SU-DHL-6 (cell line): ENCODE results near the gene EEFSEC.

Experiments used
- H2AFZ ChIP-seq: fragments of 200-600 bp; sonication (generic); 2 replicates; pipeline ENCODE4 v1.6.1; 2014; ENCODE audit warnings: low read depth, mild to moderate bottlenecking, moderate library complexity, mixed read lengths, antibody characterized with exemption, low read length; ENCODE audit not compliant: severe bottlenecking
- H3F3A ChIP-seq: fragments of 200-600 bp; shearing (Covaris generic); 2 replicates; pipeline ENCODE4 v1.6.0; 2016; ENCODE audit warnings: antibody characterized with exemption, mild to moderate bottlenecking; ENCODE audit not compliant: insufficient read depth
- H3K27ac ChIP-seq: fragments of 200-600 bp; sonication (generic); 2 replicates; pipeline ENCODE4 v1.5.1; 2016; ENCODE audit warnings: low read depth, mild to moderate bottlenecking, low read length, moderate library complexity, mixed read lengths
- H3K27me3 ChIP-seq: fragments of 200-600 bp; sonication (generic), shearing (Covaris generic); 2 replicates; pipeline ENCODE4 v1.6.0; 2014; ENCODE audit warnings: mild to moderate bottlenecking, low read length
- H3K36me3 ChIP-seq: fragments of 200-600 bp; sonication (generic); 2 replicates; pipeline ENCODE4 v1.6.1; 2014; ENCODE audit warnings: mild to moderate bottlenecking, low read length, mixed read lengths
- H3K4me2 ChIP-seq: fragments of 300-600, 200-600 bp; shearing (Covaris generic), sonication (generic); 2 replicates; pipeline ENCODE4 v1.6.0; 2014; ENCODE audit warnings: low read length, low read depth, mild to moderate bottlenecking; ENCODE audit not compliant: poor library complexity, severe bottlenecking
- H3K4me3 ChIP-seq: fragments of 200-600 bp; sonication (generic); 2 replicates; pipeline ENCODE4 v1.5.1; 2014; ENCODE audit warnings: antibody characterized with exemption, low read length, mild to moderate bottlenecking, mixed read lengths; ENCODE audit not compliant: insufficient read depth, poor library complexity, severe bottlenecking
- H3K79me2 ChIP-seq: fragments of 200-600 bp; sonication (generic); 2 replicates; pipeline ENCODE4 v1.6.1; 2014; ENCODE audit warnings: mild to moderate bottlenecking, low read length, moderate library complexity; ENCODE audit not compliant: insufficient read depth
- H3K9ac ChIP-seq: fragments of 200-600 bp; sonication (generic); 2 replicates; pipeline ENCODE4 v1.7.0; 2014; ENCODE audit warnings: mild to moderate bottlenecking, low read length
- H3K9me2 ChIP-seq: fragments of 200-600 bp; sonication (generic); replicated peaks from 2 replicates; pipeline ENCODE4 v1.6.1; 2014; ENCODE audit warnings: low read length; ENCODE audit not compliant: insufficient read depth
- H3K9me3 ChIP-seq: fragments of 200-600 bp; sonication (generic); 2 replicates; pipeline ENCODE4 v1.6.1; 2014; ENCODE audit warnings: low read length, mixed read lengths; ENCODE audit not compliant: insufficient read depth
- H4K20me1 ChIP-seq: fragments of 200-600 bp; sonication (generic); 2 replicates; pipeline ENCODE4 v1.6.1; 2014; ENCODE audit warnings: low read depth, mild to moderate bottlenecking, antibody characterized with exemption, low read length, moderate library complexity, mixed read lengths
- CTCF ChIP-seq: fragments of 200-600 bp; sonication (generic); IDR thresholded peaks from one replicate; pipeline ENCODE4 v1.5.1; 2017; ENCODE audit warnings: antibody characterized with exemption, mild to moderate bottlenecking, low read length, moderate library complexity; ENCODE audit not compliant: insufficient read depth, poor library complexity, severe bottlenecking
- EZH2phosphoT487 ChIP-seq: fragments of 200-600 bp; sonication (generic), shearing (Covaris generic); conservative IDR thresholded peaks from 2 replicates; pipeline ENCODE4 v1.6.1; 2018; ENCODE audit warnings: mild to moderate bottlenecking, antibody characterized with exemption, low read length, moderate library complexity, mixed read lengths

Gene EEFSEC

DNA sequence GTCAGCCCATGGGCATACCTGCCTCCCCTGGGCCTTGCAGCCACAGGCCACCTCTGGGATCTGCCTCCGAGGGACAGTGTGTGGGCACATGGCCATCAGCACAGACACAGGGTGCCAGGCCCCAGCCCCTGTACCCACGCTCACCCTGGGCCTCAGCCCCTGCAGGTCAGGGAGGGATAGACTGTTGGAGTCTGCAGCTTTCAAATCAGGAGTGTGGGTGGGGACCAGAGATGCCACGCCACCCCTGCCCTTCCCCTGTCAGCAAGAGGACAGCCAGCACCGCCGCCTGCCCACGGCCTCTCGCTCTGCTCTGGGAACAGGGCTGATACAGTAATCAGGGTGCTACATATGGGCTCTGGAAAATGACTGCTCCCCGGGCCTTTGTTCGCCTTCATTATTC is 240.8 kb downstream of the EEFSEC start:
- TF ChIP-seq CTCF (no peak), EZH2phosphoT487 (no peak)
- Histone ChIP-seq H3K27ac (no peak overlapping the region), H3K9me3 (no peaks in the 10 kb centered on the region), H4K20me1 (no peaks in the 10 kb centered on the region), H3K79me2 (no peaks in the 10 kb centered on the region), H3K27me3 (no peaks in the 10 kb centered on the region), H3K4me2 (no peak overlapping the region), H3K9ac (no peak overlapping the region), H2AFZ (no peak overlapping the region), H3K4me3 (no peak overlapping the region), H3F3A (no peaks in the 10 kb centered on the region), H3K36me3 (no peaks in the 10 kb centered on the region), H3K9me2 (no peaks in the 10 kb centered on the region)

- Histone ChIP-seq H2AFZ (no peak overlapping the region), H3K27me3 (no peaks in the 10 kb centered on the region), H3K9me3 (no peaks in the 10 kb centered on the region), H3K27ac (no peak overlapping the region), H3K36me3 (no peaks in the 10 kb centered on the region), H3K9me2 (no peaks in the 10 kb centered on the region), H3F3A (no peaks in the 10 kb centered on the region), H4K20me1 (no peaks in the 10 kb centered on the region), H3K4me2 (no peak overlapping the region), H3K79me2 (no peaks in the 10 kb centered on the region), H3K4me3 (no peak overlapping the region), H3K9ac (no peak overlapping the region)
- no peak for TF ChIP-seq CTCF
- TF ChIP-seq EZH2phosphoT487 = no peak
Measured at GRCh38 chr3:128395046-128395445, 241.8 kb downstream of the EEFSEC start.

DNA sequence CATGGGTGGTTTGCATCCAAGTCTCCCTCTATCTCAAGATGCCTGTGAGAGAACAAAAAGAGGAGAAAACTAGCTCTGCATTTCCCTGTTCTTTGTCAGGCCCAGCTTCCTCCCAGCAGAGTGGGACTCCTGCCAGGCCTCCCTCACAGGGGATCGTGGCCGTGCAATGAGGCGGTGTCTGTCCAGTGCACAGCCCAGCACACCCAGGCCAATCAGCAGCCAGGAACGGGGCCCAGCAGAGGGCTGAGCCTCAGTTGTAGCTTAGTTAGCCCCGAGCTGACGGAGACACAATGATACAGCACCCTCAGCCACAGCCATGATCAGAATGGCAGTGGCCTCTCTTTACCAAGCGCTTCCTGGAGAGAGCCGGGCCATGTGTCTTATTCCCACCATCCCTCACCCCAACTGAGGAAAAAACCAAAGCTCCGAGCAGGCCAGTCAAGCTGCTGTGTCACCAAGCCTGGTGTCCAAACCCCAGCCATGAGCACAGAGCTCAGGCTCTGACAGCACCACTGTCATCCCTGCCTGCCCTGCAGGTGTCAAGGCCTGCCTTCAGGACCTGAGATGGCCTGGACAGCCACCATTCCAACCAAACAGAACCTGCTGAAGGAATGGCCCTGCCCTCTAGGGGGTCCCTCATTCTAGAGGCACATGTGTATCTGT is 242.3 kb downstream of the EEFSEC start:
- Histone ChIP-seq H3K27me3 (no peaks in the 10 kb centered on the region), H3K27ac (no peak overlapping the region), H3K79me2 (no peaks in the 10 kb centered on the region), H3K4me2 (no peak overlapping the region), H4K20me1 (no peaks in the 10 kb centered on the region), H3K4me3 (no peak overlapping the region), H2AFZ (no peak overlapping the region), H3K9me2 (no peaks in the 10 kb centered on the region), H3F3A (no peaks in the 10 kb centered on the region), H3K9me3 (no peaks in the 10 kb centered on the region), H3K9ac (no peak overlapping the region), H3K36me3 (no peaks in the 10 kb centered on the region)
- no peak for TF ChIP-seq CTCF
- no peak for TF ChIP-seq EZH2phosphoT487
